Amniotic epithelial cell (primary cell): Measurements from ENCODE around the gene FKBP15.
A peak's percentile ranks its signal among the peaks of the same experiment; 100 is the strongest.

Experiments
- DNase-seq: peaks from one replicate; pipeline ENCODE4 v3.0.0-alpha.2; 2010; ENCODE audit warnings: low read depth

Gene FKBP15

DNA sequence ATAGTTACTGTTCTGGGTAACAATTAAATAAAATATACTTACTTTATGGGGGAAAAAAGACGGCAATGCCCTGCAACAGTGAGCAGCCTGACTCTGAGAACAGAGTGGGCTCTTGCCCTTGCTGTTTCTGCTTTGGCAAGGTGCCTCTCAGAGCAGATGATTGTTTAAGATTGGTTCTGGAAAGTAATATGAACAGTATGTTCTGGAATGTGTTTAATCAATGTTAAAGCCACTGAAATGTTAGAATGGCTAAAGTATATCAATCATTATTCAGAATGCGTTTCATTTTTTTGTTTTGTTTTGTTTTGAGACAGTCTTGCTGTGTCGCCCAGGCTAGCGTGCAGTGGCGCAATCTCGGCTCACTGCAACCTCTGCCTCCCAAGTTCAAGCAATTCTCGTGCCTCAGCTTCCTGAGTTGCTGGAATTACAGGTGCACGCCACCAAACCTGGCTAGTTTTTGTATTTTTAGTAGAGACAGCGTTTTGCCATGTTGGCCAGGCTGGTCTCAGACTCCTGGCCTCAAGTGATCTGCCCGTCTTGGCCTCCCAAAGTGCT, 14.7 kb upstream of the FKBP15 start:
- DNase-seq: peak; percentile 30

DNA sequence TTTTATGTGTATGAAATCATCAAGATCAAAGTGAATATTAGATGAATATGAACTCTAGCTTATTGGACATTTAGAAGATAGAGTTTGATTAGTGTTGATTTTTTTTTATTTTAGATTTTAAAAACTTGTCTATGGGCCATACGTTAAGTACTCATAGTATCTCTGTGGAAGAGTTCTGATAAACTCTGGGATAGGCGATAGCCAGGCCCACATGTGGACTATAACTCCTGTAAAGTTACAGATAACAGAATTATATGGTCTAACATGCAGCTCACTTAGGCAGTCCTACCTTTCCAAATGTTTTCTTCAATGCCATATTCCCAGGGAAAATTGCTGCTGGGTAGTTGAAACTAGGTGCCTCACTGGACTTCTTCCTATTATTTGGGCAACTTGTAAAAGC, 10.6 kb upstream of the FKBP15 start:
- DNase-seq: no peak

GRCh38 chr9:113228130-113228665, 7.1 kb upstream of the FKBP15 start:
- peak; percentile 82 for DNase-seq

DNA sequence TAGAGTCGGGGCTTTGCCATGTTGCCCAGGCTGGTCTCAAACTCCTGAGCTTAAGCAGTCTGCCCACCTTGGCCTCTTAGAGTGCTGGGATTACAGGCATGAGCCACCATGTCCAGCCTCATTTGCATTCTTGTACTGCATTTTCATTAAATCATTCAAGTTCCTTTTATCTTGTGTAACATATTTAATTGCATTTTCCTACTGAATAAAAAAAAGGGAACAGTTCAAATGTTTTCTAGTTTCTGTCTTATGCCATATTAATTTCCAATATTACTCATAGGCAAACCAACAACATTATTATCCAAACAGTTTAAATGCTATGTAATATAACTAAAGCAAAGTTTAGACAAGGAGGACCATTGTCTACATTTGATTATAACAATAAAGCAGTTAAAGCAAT, 6.4 kb upstream of the FKBP15 start:
- no peak for DNase-seq

DNA sequence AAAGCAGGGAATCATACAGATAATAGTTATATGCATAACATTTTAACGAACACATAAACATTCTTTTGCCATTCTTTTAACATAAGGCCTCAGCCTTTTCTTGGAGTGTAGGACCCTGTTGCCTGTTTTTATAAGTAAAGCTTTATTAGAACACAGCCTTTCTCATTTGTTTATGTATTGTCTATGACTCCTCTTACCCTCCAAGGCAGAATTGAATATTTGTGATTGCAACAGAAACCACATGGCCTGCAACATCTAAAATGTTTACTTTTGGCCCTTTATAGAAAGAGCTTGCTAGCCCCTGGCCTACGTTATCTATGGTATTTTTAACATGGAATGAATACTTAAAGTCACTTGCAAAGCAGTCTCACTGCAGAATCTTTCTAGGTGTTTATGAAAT, 2.9 kb upstream of the FKBP15 start:
- peak; percentile 92 for DNase-seq

DNA sequence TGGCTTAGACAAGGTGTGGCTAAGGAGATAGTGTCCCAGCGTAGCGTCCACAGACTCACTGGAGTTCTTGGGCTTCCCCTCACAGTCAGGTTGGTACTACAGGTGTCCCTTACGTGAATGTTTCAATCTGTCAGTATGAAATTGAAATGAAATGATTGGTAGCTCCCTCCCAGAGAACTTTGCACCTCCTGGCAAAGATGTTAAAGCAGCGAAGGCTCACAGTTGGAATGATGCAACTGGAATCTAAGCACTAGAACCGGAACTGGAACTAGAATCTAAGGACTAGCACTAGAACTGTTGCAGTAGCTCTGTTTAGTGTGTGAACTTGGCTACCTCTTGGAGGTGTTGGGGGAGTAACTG, 1.4 kb upstream of the FKBP15 start:
- DNase-seq: peak; percentile 33

GRCh38 chr9:113221800-113222481, 864 bp upstream of the FKBP15 start:
- no peak for DNase-seq

DNA sequence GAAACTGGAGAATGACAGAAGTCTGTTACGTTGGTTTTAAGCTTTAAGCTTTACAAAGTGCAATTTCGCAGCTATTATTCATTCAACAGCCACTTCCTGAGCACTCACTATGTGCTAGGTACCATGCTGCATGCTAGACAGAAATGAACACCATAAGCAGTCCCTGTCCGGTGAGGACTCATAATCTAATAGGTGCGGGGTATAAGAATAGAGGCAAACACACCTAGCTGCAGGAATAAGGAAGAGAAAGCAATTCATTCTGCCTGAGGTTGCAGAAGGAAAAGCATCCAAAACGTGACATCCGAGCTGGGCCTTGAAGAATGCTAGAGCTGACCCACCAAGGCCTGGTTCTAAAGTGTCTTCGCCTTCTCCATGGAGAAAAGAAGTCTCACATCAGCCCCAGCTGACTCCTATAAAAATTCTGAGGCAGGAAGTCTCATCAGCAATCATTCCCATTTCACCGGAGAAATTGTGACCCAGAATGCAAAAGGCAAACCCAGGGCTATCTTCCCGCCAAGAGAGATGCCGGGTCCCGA, 542 bp downstream of the FKBP15 start:
- DNase-seq: no peak

DNA sequence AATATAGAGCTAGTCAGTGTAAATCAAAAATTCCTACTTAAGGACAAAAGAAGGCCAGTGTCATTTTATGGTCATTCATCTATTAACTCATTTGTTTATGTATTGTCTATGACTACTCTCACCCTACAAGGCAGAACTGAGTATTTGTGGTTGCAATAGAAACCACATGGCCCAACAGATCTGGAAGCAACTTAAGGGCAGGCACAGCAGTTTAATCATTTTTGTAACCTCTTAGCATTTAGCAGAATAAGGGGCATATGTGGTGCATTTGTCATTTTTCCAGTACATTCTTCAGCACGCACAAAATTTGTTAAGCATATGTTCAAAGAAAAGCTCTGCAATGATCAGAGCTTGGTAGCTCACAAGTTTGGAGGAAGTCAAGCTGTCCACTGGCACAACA, 1.1 kb downstream of the FKBP15 start:
- peak; percentile 72 for DNase-seq

- DNase-seq: no peak
Observed at GRCh38 chr9:113219186-113219936, 1.7 kb downstream of the FKBP15 start.

DNA sequence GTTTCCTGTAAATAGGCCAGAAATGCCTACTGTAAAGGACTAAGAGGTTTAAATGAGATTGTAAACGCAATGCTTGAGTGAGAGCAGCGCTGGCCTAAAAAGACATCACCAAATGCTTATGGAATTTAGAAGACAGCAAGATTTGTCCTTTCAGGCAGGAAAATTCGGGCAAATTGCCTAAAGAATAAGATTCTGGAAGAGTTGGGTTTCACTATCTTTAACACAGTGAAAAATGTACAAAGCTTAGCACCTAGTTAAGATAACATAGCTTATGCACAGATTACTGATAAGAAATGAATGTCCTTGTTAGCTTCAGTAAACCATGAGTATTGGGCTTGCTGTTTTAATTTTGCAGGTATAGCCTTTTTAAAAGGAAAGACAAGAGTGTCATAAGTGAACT, 4.7 kb downstream of the FKBP15 start:
- DNase-seq: peak; percentile 28

- DNase-seq: peak; percentile 76
Observed at GRCh38 chr9:113215132-113215531, 5.9 kb downstream of the FKBP15 start.

GRCh38 chr9:113210815-113211214, 10.3 kb downstream of the FKBP15 start:
- DNase-seq: no peak

DNA sequence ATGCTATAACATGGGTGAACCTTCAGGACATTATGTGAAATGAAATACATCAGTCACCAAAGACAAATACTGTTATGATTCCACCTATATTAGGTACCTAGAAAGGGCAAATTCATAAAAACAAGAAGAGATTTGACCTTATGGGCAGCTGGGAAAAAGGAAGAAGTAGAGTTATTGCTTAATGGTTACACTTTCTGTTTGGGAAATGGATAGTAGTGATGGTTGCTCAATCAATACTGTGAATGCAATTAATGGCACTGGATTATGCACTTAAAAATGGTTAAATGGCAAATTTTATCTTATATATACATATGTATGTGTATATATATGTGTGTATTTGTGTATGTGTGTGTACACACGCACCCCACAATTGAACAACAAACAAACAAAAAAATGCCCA, 15.2 kb downstream of the FKBP15 start:
- no peak for DNase-seq

DNA sequence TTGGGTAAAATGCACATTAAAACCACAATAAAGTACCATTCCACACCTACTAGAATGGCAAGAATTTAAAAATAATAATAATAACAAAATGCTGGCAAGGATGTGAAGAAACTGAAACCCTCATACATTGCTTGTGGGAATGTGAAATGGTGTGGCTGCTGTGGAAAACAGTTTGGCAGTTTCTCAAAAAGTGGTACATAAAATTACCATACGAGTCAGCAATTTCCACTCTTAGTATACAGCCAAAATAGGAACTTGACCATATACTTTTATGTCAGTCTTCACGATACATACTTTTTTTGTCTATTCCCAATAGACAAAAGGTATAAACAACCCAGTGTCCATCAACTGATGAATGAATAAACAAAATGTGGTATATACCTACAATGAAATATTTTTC, 15.6 kb downstream of the FKBP15 start:
- no peak for DNase-seq

DNA sequence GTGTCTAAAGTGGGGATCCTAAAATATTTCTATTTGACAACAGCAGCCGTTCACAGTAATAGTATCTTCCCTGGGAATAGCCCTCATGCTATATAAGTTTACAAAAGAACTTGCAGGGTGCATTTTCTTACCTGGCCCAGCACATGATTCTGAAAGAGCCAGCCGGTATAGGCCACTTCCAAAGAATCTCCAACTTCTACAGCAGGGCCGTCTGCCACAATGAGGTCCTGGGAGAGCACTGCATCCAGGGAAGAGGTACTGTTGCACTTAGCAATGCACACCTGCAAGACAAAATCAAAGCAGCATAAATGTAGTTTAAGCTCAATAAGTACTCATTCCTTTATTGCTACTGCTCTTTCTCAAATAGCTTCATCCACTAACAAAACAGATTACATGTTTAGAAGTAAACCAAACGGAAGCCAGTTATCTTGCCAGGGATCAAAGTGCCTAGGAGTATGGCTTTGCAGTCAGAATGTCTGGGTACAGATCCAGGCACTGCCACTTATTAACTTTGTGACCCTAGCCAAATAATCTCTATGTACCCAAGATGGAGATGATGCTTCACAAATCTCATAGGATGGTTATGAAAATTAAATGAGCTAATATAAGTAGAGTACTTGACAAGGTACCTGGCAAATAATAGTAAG, 21.3 kb downstream of the FKBP15 start:
- DNase-seq: no peak

- DNase-seq: no peak
Observed at GRCh38 chr9:113192455-113192854, 28.6 kb downstream of the FKBP15 start.

GRCh38 chr9:113187929-113188595, 33.0 kb downstream of the FKBP15 start:
- DNase-seq: peak; percentile 97

DNA sequence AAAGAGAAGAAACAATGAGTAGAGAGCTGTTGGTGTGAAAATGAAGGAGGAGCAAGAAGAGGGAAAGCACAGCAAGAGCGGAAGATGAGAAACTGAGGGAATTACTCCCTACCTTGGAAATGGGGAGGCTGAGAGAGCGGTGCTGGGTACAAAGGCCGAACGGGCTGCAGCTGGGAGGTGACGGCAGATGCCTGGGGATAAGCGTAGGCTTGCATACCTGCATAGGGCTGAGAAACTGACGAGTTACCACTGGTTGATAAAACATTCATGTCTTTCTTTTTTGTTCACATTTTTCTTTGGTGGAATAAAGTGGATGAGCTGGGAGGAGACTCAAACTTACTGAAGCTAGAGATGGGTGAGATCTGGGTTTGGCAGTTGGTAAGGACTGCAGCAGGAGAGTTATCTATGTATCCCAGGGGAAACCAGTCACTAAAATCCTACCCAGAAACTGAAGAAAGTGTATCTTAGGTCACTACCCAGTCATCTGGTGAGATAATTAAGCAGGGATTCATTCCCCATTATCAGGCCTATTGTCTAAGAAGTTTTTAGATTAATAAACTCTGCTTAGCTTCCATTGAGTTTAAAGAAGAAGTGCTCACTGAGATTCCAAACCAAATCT, 34.8 kb downstream of the FKBP15 start:
- DNase-seq: no peak

DNA sequence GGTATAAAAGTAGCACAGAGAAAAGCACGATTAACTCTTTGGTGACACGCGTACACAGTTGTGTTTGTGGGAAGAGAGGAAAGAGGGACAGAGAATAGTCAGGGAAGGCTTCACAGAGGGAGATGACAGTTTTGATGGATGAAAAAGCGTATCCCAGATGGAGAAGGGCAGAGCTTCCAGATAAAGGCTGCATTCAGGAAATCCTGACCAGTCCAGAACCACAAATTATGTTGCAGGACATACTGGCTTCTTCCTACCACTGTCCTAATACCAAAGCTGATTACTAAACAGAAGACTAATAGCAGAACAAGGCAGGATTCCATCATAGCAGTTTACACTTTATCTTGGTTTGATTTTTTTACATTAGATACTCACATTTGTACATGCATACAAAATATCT, 35.8 kb downstream of the FKBP15 start:
- peak; percentile 91 for DNase-seq

GRCh38 chr9:113184539-113184938, 36.5 kb downstream of the FKBP15 start:
- peak; percentile 80 for DNase-seq
